Stimulated activated CD4-positive, alpha-beta T cell treated with anti-CD3 and anti-CD28 coated beads, Interleukin-12 subunit alpha, Interleukin-12 subunit beta, amount 100 ng/mL, for 48 hours (primary cell): ENCODE data around the gene ZDHHC17.

Source experiments
- DNase-seq, 3 donors: peaks; one replicate each; pipeline ENCODE4 v3.0.0-alpha.2; 2020; ENCODE audit warnings: low read depth in 2 of 3, low spot score in 1 of 3

The ZDHHC17 gene

GRCh38 chr12:76876696-76877229 is 112.8 kb downstream of the ZDHHC17 start:
- no peak for DNase-seq

- DNase-seq, result no peak
Measured at GRCh38 chr12:76878099-76878898, 114.4 kb downstream of the ZDHHC17 start.

DNA sequence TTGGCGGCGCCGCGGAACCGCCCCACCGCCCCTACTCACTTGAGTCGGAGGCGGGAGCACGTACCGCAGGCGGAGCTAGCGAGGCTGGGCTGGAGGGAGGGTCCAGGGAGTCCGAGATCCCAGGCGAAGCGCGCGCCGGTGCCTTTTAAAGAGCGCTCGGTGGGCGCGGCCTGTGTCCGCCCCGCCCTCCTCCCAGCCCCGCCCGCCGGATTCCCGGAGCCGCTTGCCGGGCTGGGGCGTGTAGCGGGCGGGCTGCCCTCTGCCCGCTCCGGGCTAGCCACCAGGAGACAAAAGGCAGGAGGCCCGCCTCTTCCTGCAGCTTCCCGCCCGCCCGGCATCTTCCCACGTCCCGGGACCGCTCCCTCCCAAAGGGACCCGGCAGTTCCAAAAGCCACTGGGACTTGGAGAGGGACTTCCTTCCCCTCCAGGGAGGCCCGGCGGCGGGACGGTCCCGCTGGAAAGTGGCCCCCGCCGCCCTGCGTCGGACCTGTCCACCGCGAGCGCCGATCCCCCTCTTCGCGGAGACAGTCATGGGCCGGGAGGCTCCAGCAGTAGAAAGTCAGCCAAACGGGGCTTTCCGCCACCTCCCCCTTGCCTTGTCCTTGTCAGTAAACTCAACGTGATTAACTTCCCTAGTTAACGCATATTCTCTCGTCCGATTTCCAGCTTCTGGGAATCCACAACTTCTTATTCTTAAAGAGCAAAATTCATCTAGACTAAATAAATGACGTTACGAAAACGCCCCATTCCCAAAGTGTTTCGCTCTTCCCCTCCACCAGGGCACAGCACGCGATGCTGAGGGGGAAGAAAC is 115.2 kb downstream of the ZDHHC17 start, which contains the start of gene CSRP2:
TSS of gene CSRP2 (minus strand) at position 121 of the 811 bp plus-strand sequence. CDS start 12,759 bp downstream, outside the sequence.
- DNase-seq, result peak; percentile 37 to 76 (median 61)

- DNase-seq, result no peak
Measured at GRCh38 chr12:76879710-76880518, 116.0 kb downstream of the ZDHHC17 start.

GRCh38 chr12:76880519-76881023 is 116.7 kb downstream of the ZDHHC17 start:
- no peak for DNase-seq

GRCh38 chr12:76881142-76881541 is 117.2 kb downstream of the ZDHHC17 start:
- no peak for DNase-seq

DNA sequence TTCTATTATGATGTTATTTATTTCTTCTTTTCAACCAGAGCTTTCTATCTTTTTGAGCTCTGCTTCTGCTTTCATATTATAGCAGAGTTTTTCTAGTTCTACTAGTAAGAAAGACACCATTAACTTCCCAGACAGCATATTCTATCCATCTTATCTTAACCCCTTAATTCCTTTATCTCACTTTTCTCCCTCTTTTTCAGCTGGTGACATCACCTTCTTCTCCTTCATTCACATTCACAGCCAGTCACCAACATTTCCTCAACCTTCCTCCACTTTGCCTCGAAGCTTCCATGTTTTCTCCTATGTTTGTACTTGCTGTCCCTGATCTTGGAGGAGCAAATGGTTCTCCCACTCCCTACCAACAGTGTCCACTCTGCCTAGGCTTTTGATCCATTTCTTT is 118.5 kb downstream of the ZDHHC17 start:
- no peak for DNase-seq

- DNase-seq, result no peak
Measured at GRCh38 chr12:76883151-76883550, 119.2 kb downstream of the ZDHHC17 start.

GRCh38 chr12:76883811-76884210 is 119.9 kb downstream of the ZDHHC17 start:
- DNase-seq, result no peak

GRCh38 chr12:76888775-76889174 is 124.9 kb downstream of the ZDHHC17 start:
- DNase-seq, result no peak

- DNase-seq, result peak in 2 of 3 donors; percentile 9 to 28
Measured at GRCh38 chr12:76890151-76891143, 126.5 kb downstream of the ZDHHC17 start.

DNA sequence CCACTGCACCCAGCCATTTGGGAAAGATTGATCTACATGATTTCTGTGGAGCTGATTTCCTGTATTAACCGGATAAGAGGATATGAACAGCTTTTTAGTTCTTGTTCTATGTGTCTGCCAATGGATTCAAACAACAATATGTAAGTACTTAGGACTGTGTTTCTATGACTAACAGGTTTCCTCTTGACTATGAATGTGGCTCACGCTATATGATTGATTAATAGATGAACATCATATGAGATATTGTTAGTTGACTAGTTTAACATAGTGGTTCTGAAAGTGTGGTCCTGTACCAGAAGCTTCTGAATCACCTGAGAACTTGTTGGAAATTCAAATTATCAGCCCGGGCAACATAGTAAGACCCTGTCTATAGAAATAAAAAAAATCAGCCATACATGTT is 127.7 kb downstream of the ZDHHC17 start:
- no peak for DNase-seq

GRCh38 chr12:76895796-76896195 is 131.9 kb downstream of the ZDHHC17 start:
- no peak for DNase-seq

DNA sequence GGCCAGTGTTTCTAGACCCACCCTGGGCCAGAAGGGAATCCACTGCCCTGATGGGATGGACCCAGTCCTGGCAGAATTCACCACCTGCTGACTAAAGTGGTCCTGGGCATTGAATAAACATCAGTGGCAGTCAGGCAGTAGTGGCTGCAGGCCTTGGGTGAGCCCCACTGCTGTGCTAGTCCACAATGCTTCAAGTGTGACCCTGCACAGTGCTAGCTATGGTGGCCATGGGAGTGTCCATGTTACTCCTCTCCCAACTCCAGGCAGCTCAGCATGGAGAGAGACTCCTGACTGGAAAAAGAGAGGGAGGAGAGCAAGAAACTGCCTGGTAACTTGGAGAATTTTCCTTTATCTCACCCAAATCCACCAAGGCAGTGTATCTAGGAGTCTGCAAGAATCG is 132.4 kb downstream of the ZDHHC17 start:
- DNase-seq, result no peak

DNA sequence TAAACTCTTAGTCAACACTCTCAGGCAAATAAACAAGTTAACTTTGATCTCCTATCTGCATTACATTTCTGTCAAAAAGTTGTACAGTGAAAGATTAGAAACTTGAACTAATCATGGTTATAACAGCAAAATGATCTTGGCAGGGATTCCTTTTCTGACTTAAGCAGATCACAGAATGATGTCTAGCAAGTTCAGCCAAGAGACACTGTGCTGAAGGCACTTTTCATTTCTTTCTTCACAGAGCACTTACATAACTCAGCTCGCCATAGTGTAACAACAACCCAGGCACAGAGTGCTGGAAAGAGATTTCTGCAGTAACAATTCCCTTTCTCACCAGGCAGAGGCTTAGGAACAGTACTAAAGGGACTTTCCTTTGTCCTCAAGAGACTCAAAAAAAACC is 134.5 kb downstream of the ZDHHC17 start:
- DNase-seq, result no peak

- no peak for DNase-seq
Measured at GRCh38 chr12:76899522-76899921, 135.6 kb downstream of the ZDHHC17 start.

- no peak for DNase-seq
Measured at GRCh38 chr12:76901628-76902380, 137.9 kb downstream of the ZDHHC17 start.
